Smooth muscle cell (in vitro differentiated cells): ENCODE results near the gene HTD2. TPM values are rescaled to one million over a fixed set of nuclear protein-coding genes. Genes with fewer than 3 reads are reported as not detected.

Source experiments
- DNase-seq: peaks from one replicate; lab custom pipeline; 2025; ENCODE audit not compliant: unreplicated experiment; lab: John Stamatoyannopoulos, UW
- H2AFZ ChIP-seq: fragments of 200-600 bp; sonication (generic); 2 replicates; pipeline ENCODE4 v1.6.0; 2016; ENCODE audit warnings: antibody characterized with exemption, low read depth, mild to moderate bottlenecking
- H3F3A ChIP-seq: fragments of 200-600 bp; sonication (generic); 2 replicates; pipeline ENCODE4 v1.6.0; 2017; ENCODE audit warnings: antibody characterized with exemption, low read depth
- H3K27ac ChIP-seq: fragments of 200-600 bp; sonication (generic); 2 replicates; pipeline ENCODE4 v1.5.1; 2016; ENCODE audit warnings: low read depth, mild to moderate bottlenecking
- H3K27me3 ChIP-seq: fragments of 200-600 bp; sonication (generic); 2 replicates; pipeline ENCODE4 v1.6.1; 2016; ENCODE audit warnings: low read depth, mild to moderate bottlenecking
- H3K36me3 ChIP-seq: fragments of 200-600 bp; sonication (generic); 2 replicates; pipeline ENCODE4 v1.5.1; 2016; ENCODE audit warnings: low read depth
- H3K4me1 ChIP-seq: fragments of 200-600 bp; sonication (generic); 2 replicates; pipeline ENCODE4 v1.5.1; 2016; ENCODE audit warnings: low read depth
- H3K4me2 ChIP-seq: fragments of 200-600 bp; sonication (generic); 2 replicates; pipeline ENCODE4 v1.6.0; 2016; ENCODE audit warnings: mild to moderate bottlenecking
- H3K4me3 ChIP-seq: fragments of 200-600 bp; sonication (generic); 2 replicates; pipeline ENCODE4 v1.5.1; 2016; ENCODE audit warnings: mild to moderate bottlenecking
- H3K79me2 ChIP-seq: fragments of 200-600 bp; sonication (generic); 2 replicates; pipeline ENCODE4 v1.6.0; 2016; ENCODE audit warnings: low read depth, mild to moderate bottlenecking
- H3K9ac ChIP-seq: fragments of 200-600 bp; sonication (generic); 2 replicates; pipeline ENCODE4 v1.6.0; 2016; ENCODE audit warnings: low read depth
- H3K9me3 ChIP-seq: fragments of 200-600 bp; sonication (generic); replicated peaks from 2 replicates; pipeline ENCODE4 v1.5.1; 2016; ENCODE audit warnings: low read depth
- H4K20me1 ChIP-seq: fragments of 200-600 bp; sonication (generic); 2 replicates; pipeline ENCODE4 v1.6.0; 2016; ENCODE audit warnings: low read depth
- CTCF ChIP-seq: fragments of 200-600 bp; sonication (generic); IDR thresholded peaks from 2 replicates; pipeline ENCODE4 v1.5.1; 2017; ENCODE audit warnings: borderline replicate concordance, mild to moderate bottlenecking, antibody characterized with exemption; ENCODE audit not compliant: insufficient read depth, poor library complexity, severe bottlenecking
- WGBS: methylation state at CpG from one replicate; pipeline ENCODE4 v1.1.7; 2016; ENCODE audit warnings: low lambda C conversion rate; 5-methylcytosine and 5-hydroxymethylcytosine counted together
- polyA plus RNA-seq: library from polyadenylated mRNA; unstranded; fragments of >200 nt; fragmentation: Nextera tagmentation; extraction: Ambion mirVana; gene quantifications from 2 replicates; pipeline ENCODE4 v1.2.1, GENCODE V29; 2016
- total RNA-seq: library from RNA; depleted of rRNA; stranded (reverse); fragments of >200 nt; gene quantifications from 2 replicates; pipeline ENCODE4 v1.2.3, GENCODE V29; 2014

HTD2 gene
- total and polyA plus RNA-seq, 2 experiments from 2014 or later = 19.6 to 19.7 TPM

DNA sequence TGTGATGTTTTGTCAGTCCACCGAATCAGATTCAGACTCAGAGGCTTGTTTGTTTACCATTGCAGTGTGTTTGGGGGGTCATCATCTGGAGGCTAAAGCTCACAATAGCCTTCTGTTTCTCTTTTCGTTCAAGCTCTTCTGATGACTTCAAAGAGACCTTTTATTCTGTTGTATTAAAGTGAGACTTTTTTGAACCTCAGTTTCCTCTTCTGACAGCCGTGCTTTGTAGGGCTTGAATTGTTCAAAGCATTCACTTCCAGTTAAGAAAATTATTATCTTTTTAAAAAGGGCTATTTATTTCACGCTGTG lies 27.6 kb downstream of the HTD2 start:
- peak overlapping the region; percentile 94 for H3K4me2 ChIP-seq
- peaks cover 34% of the 10 kb centered on the region for H3K79me2 ChIP-seq
- peak overlapping the region; percentile 68 for H3K4me3 ChIP-seq
- H3F3A ChIP-seq = no peaks in the 10 kb centered on the region
- H3K9me3 ChIP-seq = no peaks in the 10 kb centered on the region
- 34% methylated on average over 4 of the region's 4 CpGs for WGBS
- H4K20me1 ChIP-seq = peaks cover 3% of the 10 kb centered on the region
- H3K9ac ChIP-seq = peak overlapping the region; percentile 54
- H3K27ac ChIP-seq = peak overlapping the region; percentile 90
- TF ChIP-seq CTCF = no peak
- no peaks in the 10 kb centered on the region for H3K27me3 ChIP-seq
- H3K36me3 ChIP-seq = no peaks in the 10 kb centered on the region
- no peak for DNase-seq
- peaks cover 20% of the 10 kb centered on the region for H3K4me1 ChIP-seq
- no peak overlapping the region for H2AFZ ChIP-seq

- Histone ChIP-seq H3K79me2 (peaks cover 39% of the 10 kb centered on the region), H3K9ac (no peak overlapping the region), H3K36me3 (no peaks in the 10 kb centered on the region), H3K9me3 (no peaks in the 10 kb centered on the region), H3K4me3 (peak overlapping the region; percentile 68), H4K20me1 (peaks cover 3% of the 10 kb centered on the region), H3F3A (no peaks in the 10 kb centered on the region), H3K27ac (peak overlapping the region; percentile 90), H2AFZ (no peak overlapping the region), H3K4me2 (peak overlapping the region; percentile 94), H3K4me1 (peaks cover 20% of the 10 kb centered on the region), H3K27me3 (no peaks in the 10 kb centered on the region)
- no peak for DNase-seq
- WGBS = 88% methylated on average over 1 of the region's 1 CpG
- no peak for TF ChIP-seq CTCF
Observed at GRCh38 chr3:58334506-58334884, 28.2 kb downstream of the HTD2 start.

DNA sequence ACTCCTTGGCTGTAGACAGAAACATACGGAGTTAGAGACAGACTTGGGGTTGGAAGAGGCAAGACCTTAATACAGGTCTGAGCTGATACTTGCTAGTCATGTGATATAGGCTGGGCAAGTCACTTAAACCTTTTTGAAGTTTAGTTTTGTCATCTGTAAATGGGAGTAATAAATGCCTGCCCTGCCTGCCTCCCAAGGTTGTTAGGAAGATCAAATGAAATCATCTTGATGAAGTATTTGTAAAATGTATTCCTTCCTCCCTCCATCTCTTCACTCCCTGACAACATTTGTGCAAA lies 29.3 kb downstream of the HTD2 start:
- Histone ChIP-seq H3K4me3 (peak overlapping the region; percentile 68), H3K36me3 (no peaks in the 10 kb centered on the region), H3F3A (no peaks in the 10 kb centered on the region), H4K20me1 (peaks cover 3% of the 10 kb centered on the region), H3K4me1 (peaks cover 20% of the 10 kb centered on the region), H3K4me2 (peak overlapping the region; percentile 94), H3K27ac (peak overlapping the region; percentile 90), H3K9ac (peak overlapping the region; percentile 68), H2AFZ (no peak overlapping the region), H3K9me3 (no peaks in the 10 kb centered on the region), H3K79me2 (peaks cover 48% of the 10 kb centered on the region), H3K27me3 (no peaks in the 10 kb centered on the region)
- no peak for DNase-seq
- TF ChIP-seq CTCF = no peak
- WGBS = 15% methylated on average over 1 of the region's 1 CpG

- peaks cover 3% of the 10 kb centered on the region for H4K20me1 ChIP-seq
- no peak overlapping the region for H3K9ac ChIP-seq
- WGBS = 86% methylated on average over 3 of the region's 3 CpGs
- H2AFZ ChIP-seq = no peak overlapping the region
- H3K4me1 ChIP-seq = peaks cover 20% of the 10 kb centered on the region
- H3K9me3 ChIP-seq = no peaks in the 10 kb centered on the region
- no peak for TF ChIP-seq CTCF
- H3K4me3 ChIP-seq = no peak overlapping the region
- H3K27ac ChIP-seq = peak overlapping the region; percentile 1
- H3K27me3 ChIP-seq = no peaks in the 10 kb centered on the region
- H3K36me3 ChIP-seq = no peaks in the 10 kb centered on the region
- DNase-seq = no peak
- H3F3A ChIP-seq = no peaks in the 10 kb centered on the region
- no peak overlapping the region for H3K4me2 ChIP-seq
- H3K79me2 ChIP-seq = peaks cover 55% of the 10 kb centered on the region
Observed at GRCh38 chr3:58336135-58336882, 30.0 kb downstream of the HTD2 start.
